Osteocyte (in vitro differentiated cells): Measurements from ENCODE around the gene RTP2. TPM values are rescaled to one million over a fixed set of nuclear protein-coding genes. Genes with fewer than 3 reads are reported as not detected.

Experiments
- DNase-seq: peaks from one replicate; pipeline ENCODE4 v3.0.0; 2021; ENCODE audit warnings: mixed read lengths; ENCODE audit not compliant: unreplicated experiment; ENCODE audit errors: extremely low spot score
- H3K27ac Mint-ChIP-seq: one replicate; pipeline ENCODE4 v1.8.0; 2021; ENCODE audit warnings: mild to moderate bottlenecking, mixed read lengths; ENCODE audit not compliant: unreplicated experiment
- H3K27me3 Mint-ChIP-seq: one replicate; pipeline ENCODE4 v1.8.0; 2021; ENCODE audit warnings: mixed read lengths; ENCODE audit not compliant: unreplicated experiment
- H3K36me3 Mint-ChIP-seq: one replicate; pipeline ENCODE4 v1.8.0; 2021; ENCODE audit warnings: mixed read lengths; ENCODE audit not compliant: unreplicated experiment
- H3K4me1 Mint-ChIP-seq: one replicate; pipeline ENCODE4 v1.8.0; 2021; ENCODE audit warnings: mixed read lengths; ENCODE audit not compliant: unreplicated experiment
- H3K4me3 Mint-ChIP-seq: one replicate; pipeline ENCODE4 v1.8.0; 2021; ENCODE audit warnings: mild to moderate bottlenecking, moderate library complexity, mixed read lengths; ENCODE audit not compliant: unreplicated experiment
- H3K9me3 Mint-ChIP-seq: one replicate; pipeline ENCODE4 v1.8.0; 2021; ENCODE audit warnings: mixed read lengths; ENCODE audit not compliant: unreplicated experiment
- CTCF ChIP-seq: fragments of 200-600 bp; sonication (generic); IDR thresholded peaks from 2 replicates; pipeline ENCODE4 v1.5.0; 2021; ENCODE audit warnings: antibody characterized with exemption, mild to moderate bottlenecking, moderate library complexity
- total RNA-seq: library from RNA; stranded (reverse); gene quantifications from 2 replicates; pipeline ENCODE4 v1.2.1, GENCODE V29; 2021

The RTP2 gene
- total RNA-seq, 1 donor from 2014 or later = not detected

- Mint-ChIP-seq H3K4me3 (no peak overlapping the region), H3K4me1 (no peaks in the 10 kb centered on the region), H3K36me3 (no peaks in the 10 kb centered on the region), H3K9me3 (no peaks in the 10 kb centered on the region), H3K27me3 (peaks cover 60% of the 10 kb centered on the region), H3K27ac (no peak overlapping the region)
- DNase-seq = no peak
- no peak for TF ChIP-seq CTCF
These were observed 39.4 kb downstream of the RTP2 start for GRCh38 chr3:187662848-187663409.

- H3K4me3 Mint-ChIP-seq = no peak overlapping the region
- no peaks in the 10 kb centered on the region for H3K4me1 Mint-ChIP-seq
- H3K27me3 Mint-ChIP-seq = peaks cover 68% of the 10 kb centered on the region
- no peak for TF ChIP-seq CTCF
- H3K9me3 Mint-ChIP-seq = no peaks in the 10 kb centered on the region
- no peak overlapping the region for H3K27ac Mint-ChIP-seq
- DNase-seq = no peak
- no peaks in the 10 kb centered on the region for H3K36me3 Mint-ChIP-seq
These were observed 41.1 kb downstream of the RTP2 start for GRCh38 chr3:187661267-187661666.

- no peaks in the 10 kb centered on the region for H3K9me3 Mint-ChIP-seq
- DNase-seq = no peak
- no peaks in the 10 kb centered on the region for H3K4me1 Mint-ChIP-seq
- no peak overlapping the region for H3K27ac Mint-ChIP-seq
- H3K27me3 Mint-ChIP-seq = peaks cover 73% of the 10 kb centered on the region
- no peak overlapping the region for H3K4me3 Mint-ChIP-seq
- H3K36me3 Mint-ChIP-seq = no peaks in the 10 kb centered on the region
- TF ChIP-seq CTCF = no peak
These were observed 51.1 kb downstream of the RTP2 start for GRCh38 chr3:187651282-187651681.

Other genes with a start within 250 kb of the RTP2 start
- gene SST, start 32.2 kb downstream of the RTP2 start, total RNA-seq = not detected in 2 replicates
- 69.3 and 84.8 TPM in 2 replicates for gene BCL6, start 42.9 kb upstream of the RTP2 start, total RNA-seq